Testis (tissue), 2 donors: ENCODE measurements around the gene TRMT61A.

ENCODE experiments used
- CTCF ChIP-seq, 3 experiments: fragments of 450-650 bp in 2 of 3; fragments of 200-600 bp in 1 of 3; sonication (generic) in 1 of 3; IDR thresholded peaks; one replicate each; pipeline ENCODE4 v1.5.1; 2016 to 2019; ENCODE audit warnings: antibody characterized with exemption in 3 of 3, mild to moderate bottlenecking in 2 of 3, moderate library complexity in 1 of 3
- POLR2A ChIP-seq: fragments of 450-650 bp; IDR thresholded peaks from one replicate; pipeline ENCODE4 v1.6.1; 2017; ENCODE audit warnings: antibody characterized with exemption, mild to moderate bottlenecking, moderate library complexity

GRCh38 chr14:103558071-103558882 lies 29.3 kb downstream of the TRMT61A start:
- TF ChIP-seq CTCF (IDR thresholded peaks at IDR 0.05) (no peak), POLR2A (no peak)
